Astrocyte of the spinal cord (primary cell): ENCODE measurements around the gene FOSL2.

Experiments used
- DNase-seq: peaks from one replicate; pipeline ENCODE4 v3.0.0; 2011; ENCODE audit warnings: low read depth, low spot score
- H3K4me3 ChIP-seq: 2 replicates; pipeline ENCODE4 v1.5.1; 2011; ENCODE audit warnings: low read depth, mild to moderate bottlenecking, low read length, moderate library complexity
- CTCF ChIP-seq: IDR thresholded peaks from 2 replicates; pipeline ENCODE4 v1.5.1; 2012; ENCODE audit warnings: low read depth, mild to moderate bottlenecking, low read length, inconsistent platforms
- in situ Hi-C: cut with HindIII; loops from 2 replicates; pipeline ENCODE4 v1.10.0; 2017; ENCODE audit warnings: low sequenced_read_pairs

The FOSL2 gene

GRCh38 chr2:28434600-28434989 lies 41.9 kb downstream of the FOSL2 start:
- H3K4me3 ChIP-seq = no peak overlapping the region
- no peak for DNase-seq
- in situ Hi-C loops = no loop called here
- no peak for TF ChIP-seq CTCF

GRCh38 chr2:28435241-28435640 lies 42.6 kb downstream of the FOSL2 start:
- DNase-seq = no peak
- in situ Hi-C loops = no loop called here
- no peak overlapping the region for H3K4me3 ChIP-seq
- no peak for TF ChIP-seq CTCF

- in situ Hi-C loops = no loop called here
- no peak for DNase-seq
- TF ChIP-seq CTCF = no peak
Observed at GRCh38 chr2:28435814-28436351, 43.2 kb downstream of the FOSL2 start.

GRCh38 chr2:28436525-28437051 lies 43.9 kb downstream of the FOSL2 start:
- DNase-seq = no peak

More at GRCh38 chr2:28435814-28436351, 43.2 kb downstream of the FOSL2 start:
- no peak overlapping the region for H3K4me3 ChIP-seq

GRCh38 chr2:28437149-28437835 lies 44.6 kb downstream of the FOSL2 start:
- DNase-seq = no peak
- in situ Hi-C loops = no loop called here
- H3K4me3 ChIP-seq = no peak overlapping the region
- TF ChIP-seq CTCF = no peak

More at GRCh38 chr2:28436525-28437051, 43.9 kb downstream of the FOSL2 start:
- in situ Hi-C loops = no loop called here
- no peak for TF ChIP-seq CTCF
- no peak overlapping the region for H3K4me3 ChIP-seq

- no peak overlapping the region for H3K4me3 ChIP-seq
- in situ Hi-C loops = no loop called here
- DNase-seq = no peak
- no peak for TF ChIP-seq CTCF
Observed at GRCh38 chr2:28437918-28438317, 45.3 kb downstream of the FOSL2 start.
